NCI-H2029 (cell line): Measurements from ENCODE around the gene UBASH3B.

Experiments used
- DNase-seq: peaks from one replicate; lab custom pipeline; 2025; lab: John Stamatoyannopoulos, UW

The UBASH3B gene

DNA sequence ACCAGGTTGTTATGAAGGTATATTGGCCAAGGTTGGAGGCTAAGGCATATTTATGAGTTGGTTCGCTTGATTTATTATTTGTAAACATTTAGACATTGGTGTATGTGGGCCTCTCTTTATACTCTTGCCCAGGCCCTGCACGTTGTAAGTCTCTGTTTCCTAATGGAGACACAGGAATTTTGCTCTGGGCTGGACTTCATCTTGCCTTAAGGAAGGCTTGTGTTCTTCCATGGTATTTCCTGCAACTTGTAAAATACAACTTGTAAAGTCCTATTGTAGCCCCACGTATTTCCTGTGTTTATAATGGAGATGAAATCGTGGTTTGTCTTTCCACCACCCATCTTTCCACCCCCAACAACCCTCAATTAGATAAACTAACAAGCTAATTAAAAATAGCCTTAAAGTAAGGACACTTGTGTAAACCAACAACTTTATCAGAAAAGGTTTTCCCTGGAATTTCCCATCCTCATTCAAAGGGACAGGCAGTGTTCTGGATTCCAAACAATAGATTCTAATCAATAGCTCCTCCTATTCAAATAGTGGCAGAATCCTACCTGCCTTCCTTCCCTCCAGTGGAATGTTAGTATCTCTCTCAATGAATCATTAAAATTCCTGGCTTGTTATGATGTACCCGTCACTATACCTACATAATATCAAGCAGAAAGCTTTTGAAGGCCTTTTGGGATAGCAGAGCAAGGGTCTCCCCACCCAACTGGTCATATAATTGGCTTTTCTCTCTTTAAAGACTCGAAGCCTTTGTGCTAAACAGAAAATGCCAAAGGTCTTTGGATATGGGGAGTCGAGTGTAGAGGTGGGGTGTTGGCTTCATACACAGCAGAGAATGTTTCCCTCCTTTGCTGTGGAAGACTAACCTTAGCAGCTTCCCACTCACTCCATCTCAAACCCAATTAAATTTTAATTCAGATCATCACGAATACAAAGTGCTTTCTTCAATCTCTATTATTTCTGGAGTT is 77.1 kb downstream of the UBASH3B start:
- no peak for DNase-seq

DNA sequence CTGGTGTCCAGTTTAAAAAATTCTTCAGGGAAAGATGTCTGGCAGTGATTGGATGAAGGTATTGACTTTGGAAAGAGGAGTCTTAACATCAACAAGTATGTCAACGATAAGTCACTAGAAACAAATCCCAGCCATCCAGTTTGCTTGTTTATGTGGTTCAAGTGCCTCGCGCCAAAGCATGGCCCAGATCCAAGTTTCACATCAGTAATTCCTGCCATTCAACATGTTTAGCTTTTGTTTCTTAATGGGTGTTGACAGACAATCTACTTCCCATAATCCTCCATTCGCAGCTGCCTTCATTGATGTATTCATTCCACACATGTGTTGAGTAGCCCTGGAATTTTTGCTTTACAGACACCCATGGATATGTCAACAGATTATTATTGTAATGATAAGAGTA is 77.8 kb downstream of the UBASH3B start:
- DNase-seq = peak; percentile 84

DNA sequence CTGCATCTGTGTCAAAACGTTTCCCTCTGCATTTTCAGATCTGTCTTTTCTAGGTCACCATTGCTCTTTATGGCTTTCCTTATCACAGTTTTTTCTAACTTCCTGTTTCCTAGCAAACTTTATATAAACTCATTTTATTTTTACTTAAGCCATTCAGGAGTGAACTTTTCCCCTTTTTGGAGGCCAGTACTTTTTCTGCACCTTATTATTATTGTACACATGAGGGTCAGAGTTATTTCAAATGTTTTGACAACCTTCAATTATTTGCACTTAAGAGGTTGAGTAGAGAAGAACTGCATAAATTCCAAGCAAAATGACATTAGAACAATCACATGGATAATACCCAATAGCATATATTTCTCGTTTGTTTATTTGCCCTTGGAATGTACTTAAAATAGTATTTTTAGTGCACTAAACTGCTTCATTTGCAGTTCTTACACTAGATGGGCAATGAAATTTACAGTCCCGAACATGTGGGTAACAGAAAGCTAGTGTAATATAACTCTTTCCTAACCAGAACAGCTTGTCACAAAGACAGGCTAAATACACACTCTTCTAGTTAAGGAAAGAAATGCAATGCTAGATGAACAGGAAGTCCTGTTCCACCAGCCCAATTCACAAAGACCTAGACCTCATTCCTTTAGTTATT is 79.5 kb downstream of the UBASH3B start:
- no peak for DNase-seq

DNA sequence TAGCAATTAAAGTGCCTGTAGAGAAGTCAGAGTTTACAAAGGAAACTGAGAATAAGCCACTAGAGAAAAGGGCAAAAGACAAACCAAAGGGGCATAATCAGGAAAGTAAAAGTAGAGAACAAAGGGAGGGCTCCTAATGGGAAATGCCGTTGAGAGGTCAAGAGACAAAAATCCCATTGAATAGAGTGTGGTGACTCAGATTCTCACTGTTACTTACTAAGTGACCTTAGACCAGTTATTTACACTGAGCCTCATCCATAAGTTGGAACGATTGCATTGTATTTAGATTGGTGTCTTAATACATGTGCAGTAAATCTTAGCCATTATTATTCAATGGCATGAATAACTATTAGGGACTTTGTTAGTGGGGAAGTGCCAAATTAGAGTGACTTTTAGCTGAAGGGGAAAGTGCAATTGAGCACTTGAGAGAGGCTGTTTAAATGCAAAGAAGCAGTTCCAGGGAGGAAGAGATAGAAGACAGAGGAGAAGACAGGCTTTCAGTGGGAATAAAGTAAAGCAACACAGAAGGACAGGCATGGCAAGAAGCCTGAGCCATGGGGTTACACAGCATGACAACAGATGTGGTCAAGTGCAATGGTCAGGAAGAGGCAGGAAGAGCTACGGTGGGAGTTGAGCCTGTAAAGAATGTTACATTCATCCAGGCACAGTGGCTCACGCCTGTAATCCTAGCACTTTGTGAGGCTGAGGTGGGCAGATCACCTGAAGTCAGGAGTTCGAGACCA is 82.6 kb downstream of the UBASH3B start:
- DNase-seq = no peak

DNA sequence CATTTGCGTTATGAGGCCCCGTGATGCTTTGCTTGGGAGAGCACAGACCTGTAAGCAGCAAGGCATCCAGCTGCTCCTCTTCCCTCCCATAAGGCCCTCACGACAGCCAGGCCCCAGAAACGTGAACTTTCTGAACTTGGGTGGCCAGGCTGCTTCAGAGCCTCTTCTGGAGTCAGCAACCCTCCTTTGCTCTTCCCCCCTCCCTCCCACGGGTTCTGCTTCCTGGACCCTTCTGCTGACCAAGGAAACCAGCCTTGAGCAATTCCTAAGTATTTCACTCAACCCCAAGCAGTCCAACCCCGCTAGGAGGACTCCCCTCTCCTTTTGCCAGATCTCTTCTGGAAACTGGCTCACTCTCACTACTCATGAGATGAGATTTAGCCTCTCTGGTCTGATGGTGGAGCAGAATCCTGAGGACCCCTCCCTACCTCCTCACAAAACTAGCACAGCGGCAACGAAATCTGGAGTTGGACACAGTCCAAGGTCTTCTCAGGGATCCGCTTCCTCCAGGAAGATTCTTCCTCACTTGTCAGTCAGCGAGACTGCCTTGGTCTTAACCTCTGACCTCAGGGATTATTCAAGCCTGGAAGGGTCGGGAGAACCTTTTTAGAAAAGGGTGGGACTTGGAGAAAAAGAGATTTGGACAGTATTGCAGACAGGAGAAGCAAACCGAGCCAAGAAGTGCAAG is 86.2 kb downstream of the UBASH3B start:
- no peak for DNase-seq

DNA sequence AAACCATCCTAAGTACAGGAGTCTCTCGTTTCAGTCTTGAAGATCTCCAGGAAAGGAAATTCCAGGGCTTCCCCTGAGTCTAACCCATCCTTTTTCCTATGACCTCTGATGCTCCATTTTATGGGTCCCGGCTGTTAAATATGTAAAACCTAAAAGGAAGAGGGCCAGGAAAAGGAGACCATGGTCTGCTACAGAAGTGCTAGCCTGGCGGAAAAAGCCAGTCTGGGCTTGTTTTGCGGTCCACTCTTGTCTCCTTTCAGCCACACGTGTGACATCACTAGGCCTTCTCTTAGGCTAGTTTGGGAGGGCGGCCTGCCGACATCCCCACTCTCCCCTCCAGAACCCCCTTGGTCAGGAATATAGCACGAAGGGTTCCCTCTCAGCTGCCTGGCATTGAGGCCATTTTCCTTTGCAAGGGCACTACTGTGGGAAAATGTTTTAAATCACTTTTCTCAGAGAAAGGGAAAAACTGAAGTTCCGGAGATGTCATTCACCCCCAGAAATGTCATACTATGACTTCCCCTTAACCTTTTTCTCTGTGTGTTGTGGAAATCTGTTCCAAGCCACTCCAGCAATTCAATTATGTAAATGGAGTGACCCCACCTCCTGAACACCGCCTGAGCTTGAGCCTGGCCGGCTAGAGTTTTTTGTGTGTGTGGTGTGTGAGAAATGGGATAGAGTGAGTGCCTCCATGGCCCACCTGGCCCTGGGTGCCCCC is 86.9 kb downstream of the UBASH3B start:
- DNase-seq = no peak

DNA sequence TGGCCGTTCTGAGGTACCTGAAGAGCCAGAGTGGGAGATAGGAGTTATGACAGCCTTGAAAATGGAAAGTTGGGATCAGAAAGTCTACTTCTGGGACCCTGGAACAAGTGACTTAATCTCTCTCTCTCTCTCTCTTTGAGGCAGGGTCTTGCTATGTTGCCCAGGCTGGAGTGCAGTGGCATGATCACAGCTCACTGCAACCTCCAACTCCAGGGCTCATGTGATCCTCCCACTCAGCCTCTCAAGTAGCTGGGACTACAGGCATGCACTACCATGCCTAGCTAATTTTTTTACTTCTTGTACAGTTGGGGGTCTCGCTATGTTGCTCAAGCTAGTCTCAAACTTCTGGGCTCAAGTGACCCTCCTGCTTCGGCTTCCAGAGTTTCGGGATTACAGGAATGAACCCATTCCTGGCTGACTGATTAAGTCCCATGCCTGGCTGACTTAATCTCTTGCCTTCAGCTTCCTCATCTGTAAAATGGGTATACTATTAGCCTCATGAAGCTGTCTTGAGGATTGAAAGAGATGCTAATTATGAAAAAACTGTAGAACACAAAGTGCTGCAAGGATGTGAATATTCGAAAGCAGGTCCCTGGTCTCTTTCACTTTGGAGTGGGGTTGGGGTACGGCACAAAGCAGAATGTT is 87.7 kb downstream of the UBASH3B start:
- no peak for DNase-seq

DNA sequence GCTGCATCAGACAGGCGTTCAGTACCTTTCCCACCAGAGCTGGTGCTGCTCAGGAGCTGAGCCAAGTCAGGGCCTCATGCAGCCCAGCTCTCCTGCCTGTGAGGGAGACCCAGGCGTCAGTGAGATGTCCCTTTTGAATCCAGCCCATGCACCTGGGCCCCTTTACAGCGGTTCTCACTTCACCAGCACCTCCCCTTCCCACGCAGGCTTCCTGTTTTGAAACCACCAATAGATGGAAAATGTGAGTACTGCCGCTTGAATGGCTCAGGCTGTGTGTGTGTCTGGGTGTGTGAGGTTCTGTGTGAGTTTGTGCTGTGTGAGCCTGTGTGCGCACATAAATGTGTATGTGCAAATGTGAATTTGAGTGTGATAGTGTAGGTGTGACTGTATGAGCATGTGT is 88.4 kb downstream of the UBASH3B start:
- DNase-seq = no peak

DNA sequence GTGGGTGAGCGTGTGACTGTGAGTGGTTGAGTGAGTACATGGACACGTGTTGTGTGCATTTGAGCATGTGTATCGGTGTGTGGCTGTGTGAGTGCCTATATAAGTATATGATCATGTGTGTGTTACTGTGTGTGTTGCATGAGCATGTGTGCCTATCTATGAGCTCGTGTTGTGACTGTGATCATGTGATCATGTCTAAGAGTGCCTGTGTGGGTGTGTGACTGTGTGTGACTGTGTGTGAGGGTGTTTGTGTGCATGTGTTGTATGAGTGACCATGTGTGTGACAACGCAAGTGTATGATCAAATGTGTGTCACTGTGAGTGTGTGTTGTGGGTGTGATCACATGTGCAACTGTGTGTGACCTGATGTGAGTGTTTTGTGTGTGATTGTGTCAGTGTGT is 88.8 kb downstream of the UBASH3B start:
- no peak for DNase-seq

DNA sequence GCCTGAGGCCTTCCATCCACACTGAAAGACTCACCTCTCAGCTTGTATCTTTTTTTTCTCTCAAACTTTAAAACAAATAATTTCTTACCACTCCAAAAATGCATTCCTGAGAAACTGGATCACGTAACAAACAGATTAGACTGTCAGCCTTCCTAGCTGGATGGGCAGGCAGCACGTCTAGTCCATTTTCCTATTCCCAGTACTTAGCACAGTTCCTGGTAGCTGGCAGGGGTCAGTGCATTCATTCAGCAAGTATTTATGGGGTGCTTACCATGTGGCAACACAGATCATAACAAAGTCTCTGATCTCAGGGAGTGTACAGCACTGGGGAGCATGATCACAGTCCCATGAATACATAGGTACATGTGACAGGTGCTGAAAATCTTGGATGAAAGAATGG is 89.6 kb downstream of the UBASH3B start:
- no peak for DNase-seq

DNA sequence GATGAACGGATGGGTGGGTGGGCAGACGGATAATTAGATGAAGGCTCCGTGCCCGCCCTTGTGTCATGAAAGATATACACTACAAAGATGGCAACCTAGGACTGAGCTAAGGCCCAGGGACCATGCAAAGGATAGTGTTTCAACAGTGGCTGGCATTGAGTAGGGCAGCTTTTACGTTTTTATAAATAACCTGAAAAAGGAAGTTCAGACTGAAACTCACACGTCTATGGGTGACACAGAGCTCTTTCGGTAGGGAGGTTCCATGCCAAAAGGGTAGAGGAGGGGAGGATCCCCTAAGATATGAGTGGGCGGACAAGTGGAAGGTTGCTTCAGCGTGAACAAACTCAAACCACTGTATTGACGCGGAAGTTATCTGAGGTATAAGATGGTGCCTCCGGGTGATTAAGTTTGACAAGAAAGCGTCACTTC is 90.5 kb downstream of the UBASH3B start:
- DNase-seq = no peak

DNA sequence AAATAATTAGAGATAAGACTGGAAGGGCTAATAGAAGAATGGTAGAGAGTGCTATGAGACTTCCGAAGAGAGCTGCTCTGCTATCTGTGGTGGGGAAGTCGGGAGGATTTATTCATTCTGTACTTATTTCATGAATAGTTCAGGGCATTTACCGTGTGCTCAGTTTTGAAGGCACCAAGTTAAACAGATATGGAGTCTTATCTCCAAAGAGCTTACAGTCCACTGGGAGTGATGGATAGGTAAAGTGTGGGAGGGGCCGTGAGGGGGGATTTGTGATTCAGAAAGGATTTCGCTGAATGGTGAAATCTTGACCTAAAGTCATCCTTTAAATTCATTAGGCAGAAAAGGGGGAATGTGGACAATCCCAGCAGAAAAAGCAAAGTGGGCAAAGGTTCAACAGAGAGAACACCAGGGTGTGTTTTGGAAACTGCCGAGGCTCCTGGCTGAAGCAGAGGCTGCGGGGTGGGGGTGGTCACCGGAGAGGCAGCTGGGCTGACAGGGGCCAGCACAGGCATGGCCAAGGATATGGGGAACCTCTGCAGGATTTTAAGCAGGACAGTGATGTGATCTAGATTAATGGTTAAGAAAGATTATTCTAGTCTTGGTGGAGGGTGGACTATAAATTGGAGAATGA is 91.2 kb downstream of the UBASH3B start:
- no peak for DNase-seq

DNA sequence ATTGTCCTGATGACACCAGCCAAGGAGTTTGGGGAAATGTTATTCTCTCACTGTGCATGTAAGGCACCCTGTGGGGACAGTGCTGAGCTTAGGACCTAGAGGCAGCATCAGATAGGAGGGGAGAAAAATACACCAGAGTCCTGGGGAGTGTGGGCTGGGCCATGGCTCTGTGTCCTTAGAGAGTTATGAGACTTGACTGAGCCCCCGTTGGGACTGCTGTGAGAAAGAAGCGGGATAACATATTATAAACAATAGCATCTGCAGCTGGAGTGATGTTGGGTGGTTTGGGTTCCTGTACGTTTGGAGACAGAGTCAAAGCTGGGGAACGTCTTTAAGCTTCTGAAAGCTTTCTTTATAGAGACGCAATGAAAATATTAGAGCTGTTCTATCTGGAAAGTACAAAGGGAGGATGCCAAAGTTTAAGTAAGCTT is 91.8 kb downstream of the UBASH3B start:
- no peak for DNase-seq

DNA sequence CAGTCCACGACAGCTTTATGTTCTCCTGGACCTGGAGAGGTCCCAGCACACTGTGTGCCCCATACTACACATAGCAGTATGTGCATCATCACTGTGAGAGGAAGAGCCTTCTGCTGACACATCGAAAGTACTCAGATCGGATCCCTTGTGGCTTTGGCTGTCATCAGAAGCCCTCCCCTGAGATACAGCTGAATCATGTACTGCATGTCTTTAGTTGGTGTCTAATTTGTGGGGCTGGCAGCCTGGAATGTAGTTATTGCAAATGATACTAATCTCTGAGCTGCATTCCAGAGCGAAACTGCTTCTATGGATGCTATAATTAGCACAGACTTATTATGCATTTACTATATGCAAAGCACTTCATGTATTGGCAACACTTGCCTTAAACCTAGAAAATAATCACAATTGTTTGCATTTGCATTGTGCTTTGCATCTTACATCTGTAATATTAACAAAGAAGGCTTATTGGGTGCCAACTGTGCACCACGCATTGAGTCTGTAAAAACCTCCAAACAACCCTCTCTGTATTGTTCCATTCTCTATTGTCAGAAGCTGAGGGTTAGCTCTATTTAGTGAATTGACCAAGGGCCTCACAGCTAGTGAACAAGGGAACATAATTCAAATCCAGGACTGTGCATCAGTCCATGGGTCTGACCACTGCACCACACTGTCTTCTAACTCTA is 93.6 kb downstream of the UBASH3B start:
- DNase-seq = no peak

DNA sequence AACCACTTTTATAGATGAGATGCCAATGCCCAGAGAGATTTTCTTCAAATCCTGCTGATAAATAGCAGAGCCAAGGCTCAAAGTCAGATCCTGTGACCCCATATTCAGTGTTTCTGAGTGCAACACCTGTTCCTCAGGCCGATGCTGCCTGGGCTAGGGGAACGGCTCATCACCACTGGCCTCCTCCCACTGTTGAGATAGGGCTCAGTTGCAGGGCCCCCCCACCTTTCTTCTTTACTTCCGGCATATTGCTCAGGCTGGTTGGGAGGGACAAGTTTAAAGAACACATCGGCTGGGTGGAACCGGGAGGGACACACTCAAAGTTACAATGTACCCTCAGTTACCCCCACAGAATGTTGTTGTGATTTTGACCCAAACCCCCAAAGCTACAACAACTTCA is 94.5 kb downstream of the UBASH3B start:
- DNase-seq = no peak

DNA sequence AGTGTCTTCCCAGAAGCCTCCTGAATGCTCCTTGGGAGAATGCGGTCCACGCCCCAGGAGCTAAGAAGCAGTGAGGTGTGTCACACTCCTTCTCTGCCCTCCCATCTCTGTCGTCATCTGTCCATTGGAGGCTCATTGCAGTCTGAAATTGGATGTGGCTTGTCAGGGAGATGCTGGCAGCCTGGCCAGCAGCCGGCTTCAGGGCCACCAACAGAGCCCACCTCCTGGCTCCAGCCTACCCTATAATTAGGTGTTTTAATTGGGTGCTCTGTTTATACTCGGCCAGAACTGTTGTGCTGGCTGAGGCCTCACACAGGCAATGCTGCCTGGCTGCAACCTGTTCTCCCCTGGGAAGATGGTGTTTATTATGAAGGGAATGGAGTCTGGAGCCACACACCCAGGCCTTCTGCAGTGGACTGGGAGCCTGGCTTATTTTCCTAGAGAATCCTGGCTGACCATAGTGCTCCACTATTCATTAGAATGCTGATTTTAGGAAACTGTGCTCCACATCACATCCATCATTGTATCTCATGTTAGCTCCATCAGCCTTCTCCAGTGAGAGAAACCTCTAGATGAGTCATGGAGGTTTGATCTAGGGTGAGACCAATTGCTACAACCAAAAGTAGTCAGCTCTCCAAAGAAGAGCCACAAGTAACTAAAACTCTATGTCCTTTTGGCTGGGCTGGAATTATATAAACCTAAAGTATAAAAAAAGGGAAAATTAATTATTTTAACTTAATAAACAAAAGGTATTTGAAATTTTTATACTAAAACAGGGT is 96.0 kb downstream of the UBASH3B start:
- no peak for DNase-seq

DNA sequence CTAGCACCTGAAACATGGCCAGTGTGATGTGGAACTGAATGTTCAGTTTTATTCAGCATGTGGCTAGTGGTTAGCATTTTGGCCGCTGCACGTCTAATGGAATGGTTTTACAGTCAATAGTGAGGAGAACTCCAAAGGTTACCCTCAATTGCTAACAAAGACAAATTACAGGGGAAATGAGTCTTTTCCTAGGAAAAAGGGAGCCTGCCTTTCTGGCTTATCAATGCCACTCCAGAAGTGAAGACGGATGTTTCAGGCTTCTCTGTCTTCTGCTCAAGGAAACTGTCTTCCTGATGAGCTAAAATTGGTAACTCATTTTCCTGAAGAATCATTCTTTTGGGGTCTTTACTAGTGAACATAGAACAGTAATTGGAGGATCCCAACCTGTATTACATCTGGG is 98.5 kb downstream of the UBASH3B start:
- DNase-seq = no peak

DNA sequence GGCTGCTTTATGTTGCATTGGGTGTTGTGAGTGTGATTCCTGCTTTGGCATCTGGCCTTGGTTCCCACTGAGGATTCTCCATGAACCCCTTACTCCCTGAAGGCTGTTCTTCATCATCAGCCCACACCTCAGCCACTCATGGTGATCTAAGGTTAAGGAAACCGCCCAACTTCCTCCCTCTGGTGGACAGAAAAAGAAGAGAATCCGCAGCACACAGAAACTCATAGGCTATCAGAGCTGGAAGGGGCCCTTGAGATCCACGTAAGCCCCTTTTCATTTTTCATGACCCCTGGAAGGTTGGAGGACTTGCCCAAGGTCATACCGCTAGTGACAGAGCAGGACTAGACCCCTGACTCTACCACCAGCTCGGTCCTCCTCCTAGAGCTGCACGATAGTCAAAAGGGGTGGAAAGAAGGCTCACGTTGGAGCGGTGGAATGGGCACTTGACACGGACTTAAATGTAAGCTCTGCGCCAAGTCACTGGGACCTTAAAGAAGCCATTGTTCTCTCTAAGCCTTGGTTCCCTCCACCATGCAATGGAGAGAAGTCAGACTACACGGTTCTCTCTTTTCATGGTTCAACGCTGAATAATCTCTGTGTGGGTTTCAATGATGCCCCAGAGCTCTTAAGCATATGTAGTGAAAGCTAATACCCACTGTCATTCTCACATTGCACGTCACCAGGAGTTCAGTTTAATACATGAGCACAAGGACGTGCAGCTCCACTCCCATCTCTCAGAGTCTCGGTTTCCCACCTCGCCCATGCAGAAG is 99.2 kb downstream of the UBASH3B start:
- no peak for DNase-seq
